GM12874 (cell line): Measurements from ENCODE around the gene CHRNB1.
"Not testable (repeated sequence)": the region's sequence is repeated elsewhere in the genome, so short reads cannot be mapped to it uniquely, and the experiment has no call there.

Source experiments
- TF ChIP-seq, protein P1 (sequence below): IDR thresholded peaks from 2 replicates; pipeline ENCODE4 v1.5.1; 2011; ENCODE audit warnings: low read depth, mild to moderate bottlenecking, control low read depth, low read length, moderate library complexity; ENCODE audit not compliant: insufficient read depth

The CHRNB1 gene

DNA sequence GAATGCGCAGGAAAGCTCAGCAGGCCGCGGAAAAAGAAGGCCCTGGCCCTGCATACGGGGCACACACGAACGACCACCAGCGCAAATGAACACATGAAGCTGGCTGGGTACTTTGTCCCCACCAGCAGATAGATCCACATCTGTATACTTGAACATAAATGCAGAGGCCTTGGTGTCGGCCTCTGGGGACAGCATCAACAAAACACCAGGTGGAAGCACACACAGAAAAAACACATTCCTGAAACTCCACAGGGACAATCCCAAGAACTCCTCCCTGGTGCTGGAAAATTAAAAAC is 35.2 kb downstream of the CHRNB1 start:
- TF ChIP-seq, protein P1, sequence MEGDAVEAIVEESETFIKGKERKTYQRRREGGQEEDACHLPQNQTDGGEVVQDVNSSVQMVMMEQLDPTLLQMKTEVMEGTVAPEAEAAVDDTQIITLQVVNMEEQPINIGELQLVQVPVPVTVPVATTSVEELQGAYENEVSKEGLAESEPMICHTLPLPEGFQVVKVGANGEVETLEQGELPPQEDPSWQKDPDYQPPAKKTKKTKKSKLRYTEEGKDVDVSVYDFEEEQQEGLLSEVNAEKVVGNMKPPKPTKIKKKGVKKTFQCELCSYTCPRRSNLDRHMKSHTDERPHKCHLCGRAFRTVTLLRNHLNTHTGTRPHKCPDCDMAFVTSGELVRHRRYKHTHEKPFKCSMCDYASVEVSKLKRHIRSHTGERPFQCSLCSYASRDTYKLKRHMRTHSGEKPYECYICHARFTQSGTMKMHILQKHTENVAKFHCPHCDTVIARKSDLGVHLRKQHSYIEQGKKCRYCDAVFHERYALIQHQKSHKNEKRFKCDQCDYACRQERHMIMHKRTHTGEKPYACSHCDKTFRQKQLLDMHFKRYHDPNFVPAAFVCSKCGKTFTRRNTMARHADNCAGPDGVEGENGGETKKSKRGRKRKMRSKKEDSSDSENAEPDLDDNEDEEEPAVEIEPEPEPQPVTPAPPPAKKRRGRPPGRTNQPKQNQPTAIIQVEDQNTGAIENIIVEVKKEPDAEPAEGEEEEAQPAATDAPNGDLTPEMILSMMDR: no peak

DNA sequence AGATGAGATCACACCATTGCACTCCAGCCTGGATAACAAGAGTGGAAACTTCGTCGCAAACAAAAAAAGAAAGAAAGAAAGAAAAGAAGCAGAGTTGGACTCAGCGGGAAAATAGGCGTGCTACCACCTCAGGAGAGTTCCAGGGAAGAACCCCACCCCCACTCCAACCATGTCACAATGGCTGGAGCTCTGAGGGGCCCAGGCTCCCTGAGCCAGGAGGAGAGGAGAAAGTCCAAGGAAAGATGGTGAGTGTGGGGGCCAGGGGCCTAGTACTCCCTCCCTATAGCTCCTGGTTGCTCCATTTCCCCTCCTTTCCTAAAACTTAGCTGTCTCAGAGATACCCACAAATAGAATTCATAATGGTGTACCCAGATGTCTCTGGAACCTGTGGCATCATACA is 36.4 kb downstream of the CHRNB1 start, which contains the start of gene SLC35G6:
SLC35G6 (plus strand) TSS at position 172 of the 400 bp plus-strand sequence; CDS start at position 243, 71 bp downstream.
- TF ChIP-seq, protein P1: not testable (repeated sequence)

GRCh38 chr17:7483255-7484066 is 38.6 kb downstream of the CHRNB1 start:
- TF ChIP-seq, protein P1: no peak

GRCh38 chr17:7484067-7484918 is 39.4 kb downstream of the CHRNB1 start, which contains the start of gene POLR2A:
TSS of gene POLR2A (plus strand) at chr17:7484366.
- TF ChIP-seq, protein P1: no peak

GRCh38 chr17:7484919-7485377 is 40.1 kb downstream of the CHRNB1 start:
- TF ChIP-seq, protein P1: 0 out of 2 replicates have a peak, but pooled peaks have one; percentile 2

DNA sequence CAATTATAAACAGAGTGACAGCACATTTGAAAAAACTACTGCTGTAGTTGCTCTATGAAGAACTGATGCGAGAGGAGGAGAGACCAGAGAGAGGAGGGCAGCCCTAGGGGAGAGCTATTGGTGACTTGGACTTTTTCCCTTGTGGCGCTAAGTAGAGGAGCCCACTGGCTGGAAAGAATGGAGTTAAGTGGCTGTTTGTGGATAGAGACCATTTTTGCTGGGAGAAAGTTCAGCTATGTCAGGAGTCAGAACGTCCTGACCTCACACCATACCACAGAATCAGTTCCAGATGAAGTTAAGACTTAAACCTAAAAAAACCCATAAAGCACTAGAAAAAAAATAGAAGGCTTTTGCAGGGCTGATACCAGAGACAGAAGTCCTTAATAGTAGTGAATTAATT is 41.3 kb downstream of the CHRNB1 start:
- TF ChIP-seq, protein P1: no peak

- TF ChIP-seq, protein P1: no peak
Observed at GRCh38 chr17:7490144-7490543, 45.3 kb downstream of the CHRNB1 start.
